Panc1 (cell line): Measurements from ENCODE around the gene GPR142.

Experiments
- POLR2AphosphoS5 ChIP-seq: IDR thresholded peaks from 2 replicates; pipeline ENCODE4 v1.6.1; 2012; ENCODE audit warnings: mild to moderate bottlenecking, low read depth, low read length, moderate library complexity
- SIN3A ChIP-seq: IDR thresholded peaks from 2 replicates; pipeline ENCODE4 v1.6.1; 2012; ENCODE audit warnings: low read depth, mild to moderate bottlenecking, low read length, moderate library complexity, borderline replicate concordance; ENCODE audit not compliant: insufficient read depth
- TF ChIP-seq, protein P1 (sequence below): fragments of 450-650 bp; IDR thresholded peaks from 2 replicates; pipeline ENCODE4 v1.5.1; 2017; ENCODE audit warnings: mild to moderate bottlenecking

DNA sequence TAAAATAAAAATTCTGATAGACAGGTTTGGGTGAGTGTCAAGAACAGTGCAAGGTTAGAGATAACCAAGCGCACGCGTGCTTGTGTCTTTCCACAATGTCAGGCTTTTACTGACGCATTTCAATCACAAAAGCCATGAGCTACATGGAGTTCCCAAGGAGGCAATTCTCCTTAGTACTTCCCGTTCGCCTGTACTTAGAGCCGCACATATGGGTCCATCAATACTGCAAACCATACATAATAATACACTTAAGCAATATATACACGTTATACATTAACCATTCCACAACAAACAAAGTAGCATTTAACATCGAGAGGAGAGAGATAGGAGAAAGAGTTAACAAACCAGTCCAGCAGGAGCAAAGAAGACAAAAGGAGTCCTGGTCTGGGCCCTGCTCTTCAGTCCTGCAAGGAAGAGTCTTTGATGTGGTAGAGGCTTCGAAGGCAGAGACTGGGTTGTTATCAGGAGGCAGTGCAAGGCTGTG is 52.7 kb downstream of the GPR142 start:
- TF ChIP-seq, protein P1, sequence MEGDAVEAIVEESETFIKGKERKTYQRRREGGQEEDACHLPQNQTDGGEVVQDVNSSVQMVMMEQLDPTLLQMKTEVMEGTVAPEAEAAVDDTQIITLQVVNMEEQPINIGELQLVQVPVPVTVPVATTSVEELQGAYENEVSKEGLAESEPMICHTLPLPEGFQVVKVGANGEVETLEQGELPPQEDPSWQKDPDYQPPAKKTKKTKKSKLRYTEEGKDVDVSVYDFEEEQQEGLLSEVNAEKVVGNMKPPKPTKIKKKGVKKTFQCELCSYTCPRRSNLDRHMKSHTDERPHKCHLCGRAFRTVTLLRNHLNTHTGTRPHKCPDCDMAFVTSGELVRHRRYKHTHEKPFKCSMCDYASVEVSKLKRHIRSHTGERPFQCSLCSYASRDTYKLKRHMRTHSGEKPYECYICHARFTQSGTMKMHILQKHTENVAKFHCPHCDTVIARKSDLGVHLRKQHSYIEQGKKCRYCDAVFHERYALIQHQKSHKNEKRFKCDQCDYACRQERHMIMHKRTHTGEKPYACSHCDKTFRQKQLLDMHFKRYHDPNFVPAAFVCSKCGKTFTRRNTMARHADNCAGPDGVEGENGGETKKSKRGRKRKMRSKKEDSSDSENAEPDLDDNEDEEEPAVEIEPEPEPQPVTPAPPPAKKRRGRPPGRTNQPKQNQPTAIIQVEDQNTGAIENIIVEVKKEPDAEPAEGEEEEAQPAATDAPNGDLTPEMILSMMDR, result no peak
- TF ChIP-seq POLR2AphosphoS5 (no peak), SIN3A (no peak)
